ENCODE measurements around the gene HMOX2.

The HMOX2 gene

GRCh38 chr16:4475880-4476788 is at the start of gene HMOX2:
HMOX2 (plus strand) TSS chr16:4476398; CDS start chr16:4505525, 29,127 bp downstream.
- DNase-seq (ENCODE audit: low read depth in 1 of 2, low spot score in 1 of 2), result peak; percentile 88 to 92

- DNase-seq (ENCODE audit: low read depth in 1 of 2, low spot score in 1 of 2), result no peak
Measured at GRCh38 chr16:4426722-4427372, 49.4 kb upstream of the HMOX2 start.

GRCh38 chr16:4428500-4428899 is 47.7 kb upstream of the HMOX2 start:
- DNase-seq (ENCODE audit: low read depth in 1 of 2, low spot score in 1 of 2), result no peak

- no peak for DNase-seq (ENCODE audit: low read depth in 1 of 2, low spot score in 1 of 2)
Measured at GRCh38 chr16:4431023-4431422, 45.2 kb upstream of the HMOX2 start.

GRCh38 chr16:4433228-4433627 is 43.0 kb upstream of the HMOX2 start:
- DNase-seq (ENCODE audit: low read depth in 1 of 2, low spot score in 1 of 2), result no peak

GRCh38 chr16:4433914-4434787 is 42.0 kb upstream of the HMOX2 start:
- DNase-seq (ENCODE audit: low read depth in 1 of 2, low spot score in 1 of 2), result no peak

- no peak for DNase-seq (ENCODE audit: low read depth in 1 of 2, low spot score in 1 of 2)
Measured at GRCh38 chr16:4435337-4436067, 40.7 kb upstream of the HMOX2 start.

GRCh38 chr16:4437366-4437765 is 38.8 kb upstream of the HMOX2 start:
- DNase-seq (ENCODE audit: low read depth in 1 of 2, low spot score in 1 of 2), result no peak

GRCh38 chr16:4442371-4442770 is 33.8 kb upstream of the HMOX2 start:
- no peak for DNase-seq (ENCODE audit: low read depth in 1 of 2, low spot score in 1 of 2)

- DNase-seq (ENCODE audit: low read depth in 1 of 2, low spot score in 1 of 2), result no peak
Measured at GRCh38 chr16:4443271-4443670, 32.9 kb upstream of the HMOX2 start.

GRCh38 chr16:4443986-4444385 is 32.2 kb upstream of the HMOX2 start:
- DNase-seq (ENCODE audit: low read depth in 1 of 2, low spot score in 1 of 2), result no peak

- no peak for DNase-seq (ENCODE audit: low read depth in 1 of 2, low spot score in 1 of 2)
Measured at GRCh38 chr16:4450430-4450829, 25.8 kb upstream of the HMOX2 start.

GRCh38 chr16:4450931-4451519 is 25.2 kb upstream of the HMOX2 start:
- no peak for DNase-seq (ENCODE audit: low read depth in 1 of 2, low spot score in 1 of 2)

GRCh38 chr16:4452674-4453073 is 23.5 kb upstream of the HMOX2 start:
- DNase-seq (ENCODE audit: low read depth in 1 of 2, low spot score in 1 of 2), result no peak

- DNase-seq (ENCODE audit: low read depth in 1 of 2, low spot score in 1 of 2), result no peak
Measured at GRCh38 chr16:4454623-4455022, 21.6 kb upstream of the HMOX2 start.

- no peak for DNase-seq (ENCODE audit: low read depth in 1 of 2, low spot score in 1 of 2)
Measured at GRCh38 chr16:4455081-4455480, 21.1 kb upstream of the HMOX2 start.

GRCh38 chr16:4455951-4456350 is 20.2 kb upstream of the HMOX2 start:
- no peak for DNase-seq (ENCODE audit: low read depth in 1 of 2, low spot score in 1 of 2)

GRCh38 chr16:4460936-4461249 is 15.3 kb upstream of the HMOX2 start:
- DNase-seq (ENCODE audit: low read depth in 1 of 2, low spot score in 1 of 2), result no peak

GRCh38 chr16:4461250-4462085 is 14.7 kb upstream of the HMOX2 start:
- no peak for DNase-seq (ENCODE audit: low read depth in 1 of 2, low spot score in 1 of 2)

Data from activated T-helper 1 cell treated with anti-CD3 and anti-CD28 coated beads, Interleukin-2, amount 50 U/mL, for 16 hours (primary cell).